GM12878 (cell line): Measurements from ENCODE around the gene SERHL2. TPM values are rescaled to one million over a fixed set of nuclear protein-coding genes. Genes with fewer than 3 reads are reported as not detected.

Experiments used
- ATAC-seq: fragments of 200-7000 bp; cut with Tn5 transposase; 3 replicates; pipeline ENCODE4 v1.9.1; 2020; ENCODE audit warnings: mild to moderate bottlenecking, moderate library complexity
- BruUV-seq: library from RNA; stranded (reverse); fragments of 400-500 nt; replicated peaks from 2 replicates; lab custom pipeline; 2021; lab: Mats Ljungman, UMichigan
- CTCF ChIA-PET: fragments of 300-600 bp; sonication (Branson Sonifier 250); formaldehyde crosslinking; extraction: SDS; loops from one replicate; lab custom pipeline; 2021; ENCODE audit warnings: inconsistent platforms; lab: Yijun Ruan, JAX
- POLR2A ChIA-PET: fragments of 350-600 bp; formaldehyde crosslinking; extraction: SDS; loops from one replicate; lab custom pipeline; 2021; ENCODE audit warnings: inconsistent platforms; lab: Charles Lee
- RAD21 ChIA-PET: fragments of 300-600 bp; sonication (Branson Sonifier 250); formaldehyde crosslinking; loops from one replicate; lab custom pipeline; 2023; ENCODE audit warnings: antibody characterized with exemption; ENCODE audit not compliant: unreplicated experiment; lab: Charles Lee
- SMC1A ChIA-PET: fragments of 300-600 bp; sonication (Branson Sonifier 250); formaldehyde crosslinking; loops from one replicate; lab custom pipeline; 2023; ENCODE audit not compliant: unreplicated experiment, uncharacterized antibody; lab: Charles Lee
- DNase-seq: peaks from one replicate; pipeline ENCODE4 v3.0.0-alpha.2; 2011; ENCODE audit warnings: low read depth, low spot score
- FAIRE-seq: peaks from 3 replicates; lab custom pipeline; 2011; peaks lifted over from hg19 to GRCh38; lab: Jason Lieb, UNC
- H2AFZ ChIP-seq: 2 replicates; pipeline ENCODE4 v1.6.0; 2011; ENCODE audit warnings: low read depth, low read length, control low read depth; ENCODE audit not compliant: control insufficient read depth
- H3K27ac ChIP-seq: 2 replicates; pipeline ENCODE4 v1.5.1; 2011; ENCODE audit warnings: control low read depth; ENCODE audit not compliant: control insufficient read depth, insufficient read depth
- H3K27me3 ChIP-seq, 2 experiments: replicated peaks in 1 of 2; 2 replicates each; pipeline versions ENCODE4 v1.6.0 to v1.6.1; 2011; ENCODE audit warnings: low read length in 1 of 2; ENCODE audit not compliant: control insufficient read depth in 2 of 2, insufficient read depth in 2 of 2
- H3K36me3 ChIP-seq, 2 experiments: 2 replicates each; pipeline ENCODE4 v1.5.1; 2011; ENCODE audit warnings: low read length in 1 of 2; ENCODE audit not compliant: control insufficient read depth in 2 of 2, insufficient read depth in 2 of 2
- H3K4me1 ChIP-seq: 2 replicates; pipeline ENCODE4 v1.6.1; 2011; ENCODE audit warnings: mild to moderate bottlenecking, low read length, moderate library complexity, mixed read lengths; ENCODE audit not compliant: control insufficient read depth, insufficient read depth
- H3K4me2 ChIP-seq: 2 replicates; pipeline ENCODE4 v1.6.0; 2011; ENCODE audit warnings: control low read depth; ENCODE audit not compliant: control insufficient read depth, insufficient read depth
- H3K4me3 ChIP-seq: fragments of 200-600 bp; sonication (generic); 2 replicates; pipeline ENCODE4 v1.5.1; 2016
- H3K79me2 ChIP-seq: 2 replicates; pipeline ENCODE4 v1.6.0; 2011; ENCODE audit warnings: low read length; ENCODE audit not compliant: control insufficient read depth, insufficient read depth
- H3K9ac ChIP-seq: 2 replicates; pipeline ENCODE4 v1.8.0; 2011; ENCODE audit warnings: low read length, control low read depth, mixed read lengths; ENCODE audit not compliant: control insufficient read depth, insufficient read depth
- H3K9me3 ChIP-seq: replicated peaks from 3 replicates; pipeline ENCODE4 v1.5.1; 2011; ENCODE audit warnings: mild to moderate bottlenecking, low read length; ENCODE audit not compliant: control insufficient read depth, insufficient read depth
- H4K20me1 ChIP-seq: 2 replicates; pipeline ENCODE4 v1.6.0; 2011; ENCODE audit not compliant: control insufficient read depth, insufficient read depth
- EZH2 ChIP-seq: IDR thresholded peaks from 2 replicates; pipeline ENCODE4 v1.6.1; 2012; ENCODE audit warnings: low read depth, mild to moderate bottlenecking, control low read depth, inconsistent platforms, low read length, borderline replicate concordance; ENCODE audit not compliant: control insufficient read depth
- IKZF2 ChIP-seq, 2 experiments: fragments of 450-650 bp; IDR thresholded peaks; 2 replicates each; pipeline ENCODE4 v1.6.1; 2017; ENCODE audit warnings: mild to moderate bottlenecking in 2 of 2, moderate library complexity in 2 of 2
- IRF4 ChIP-seq: IDR thresholded peaks from 2 replicates; pipeline ENCODE4 v1.6.1; 2011; ENCODE audit warnings: low read depth, low read length
- POLR2A ChIP-seq: IDR thresholded peaks from 2 replicates; pipeline ENCODE4 v1.6.1; 2011; ENCODE audit warnings: low read depth, mild to moderate bottlenecking, low read length
- SPI1 ChIP-seq: IDR thresholded peaks from 2 replicates; pipeline ENCODE4 v1.6.1; 2011; ENCODE audit warnings: low read depth, mild to moderate bottlenecking, low read length, moderate library complexity, borderline replicate concordance; ENCODE audit not compliant: insufficient read depth
- TCF12 ChIP-seq: IDR thresholded peaks from 2 replicates; pipeline ENCODE4 v1.6.1; 2011; ENCODE audit warnings: low read depth, mild to moderate bottlenecking, low read length
- ZNF217 ChIP-seq: fragments of 450-650 bp; IDR thresholded peaks from 2 replicates; pipeline ENCODE4 v1.6.1; 2017; ENCODE audit warnings: antibody characterized with exemption, mild to moderate bottlenecking
- WGBS: methylation state at CpG from one replicate; pipeline ENCODE4 v1.1.6; 2016; ENCODE audit warnings: low lambda C conversion rate; ENCODE audit not compliant: insufficient replicate concordance, insufficient coverage; ENCODE audit errors: missing lambda C conversion rate; 5-methylcytosine and 5-hydroxymethylcytosine counted together
- in situ Hi-C: fragments of 300-500 bp; cut with MboI; formaldehyde crosslinking; loops from 9 replicates; pipeline ENCODE4 v1.14.3; 2018; ENCODE audit warnings: mixed read lengths
- intact Hi-C: fragments of 100-400 bp; cut with micrococcal nuclease; formaldehyde crosslinking; loops from one replicate; pipeline ENCODE4 v1.14.2; 2022; ENCODE audit not compliant: unreplicated experiment
- polyA plus RNA-seq, 11 experiments: library from polyadenylated mRNA; depleted of rRNA in 4 of 11; unstranded in 6 of 11; stranded (reverse) in 5 of 11; fragments of >200 nt; fragmentation: Nextera tagmentation in 4 of 11; fragmentation: Illumina TruSeq in 1 of 11; extraction: Ambion mirVana in 4 of 11; extraction: Trizol in 1 of 11; gene quantifications; 1 replicate in 1 of 11; 2 replicates in 10 of 11; pipeline versions ENCODE4 v1.2.1 to v1.2.3, GENCODE V29; 2011 to 2016; ENCODE audit warnings: inconsistent platforms in 2 of 11, missing spikeins in 2 of 11, low read depth in 1 of 11
- total RNA-seq, 4 experiments: library from RNA; depleted of rRNA in 3 of 4; stranded (reverse); fragments of >200 nt in 3 of 4; fragmentation: Illumina TruSeq in 1 of 4; extraction: Trizol in 1 of 4; gene quantifications; 2 replicates each; pipeline versions ENCODE4 v1.2.1 to v1.2.3, GENCODE V29; 2013 to 2021
- TF ChIP-seq, protein P1 (sequence below): fragments of 450-650 bp; formaldehyde crosslinking; IDR thresholded peaks from 2 replicates; pipeline ENCODE4 v1.4.0; 2020; ENCODE audit warnings: mild to moderate bottlenecking, moderate library complexity
- TF ChIP-seq, protein P2 (sequence below): IDR thresholded peaks from 2 replicates; pipeline ENCODE4 v1.6.1; 2012; ENCODE audit warnings: improper control_type of control experiment, low read depth, low read length; ENCODE audit not compliant: insufficient replicate concordance

SERHL2 gene
- total and polyA plus RNA-seq, 10 of the 15 experiments (the other 5 are each of a cell fraction or from before 2014, with no cell fraction given), result 0.63 to 2.0 (median 1.2) TPM

DNA sequence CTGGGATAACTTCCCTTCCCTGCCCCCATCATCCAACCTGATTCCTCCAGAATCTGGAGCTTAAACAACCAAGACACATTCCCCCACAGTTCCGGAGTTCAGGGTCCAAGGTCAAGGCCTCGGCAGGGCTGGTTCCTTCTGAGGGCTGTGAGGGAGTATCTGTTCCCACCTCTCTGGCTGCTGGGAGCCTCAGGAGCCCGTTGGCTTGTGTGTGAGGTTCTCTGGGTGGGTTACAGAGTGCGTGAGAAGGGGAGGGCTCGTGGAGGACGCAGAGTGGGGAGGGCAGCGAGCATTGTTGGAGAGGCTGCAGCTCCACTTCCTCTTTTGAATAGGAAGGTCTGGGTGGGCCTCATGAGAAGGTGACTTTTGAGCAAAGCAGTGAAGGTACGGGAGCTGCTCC lies 8.5 kb downstream of the SERHL2 start:
- no peaks in the 10 kb centered on the region for H4K20me1 ChIP-seq
- ChIA-PET SMC1A (interaction anchor here (0.6 to 1.7 kb wide), 4 partner anchors 9 to 707 kb away, joined by 3 read pairs; partner anchors contain the start of gene SERHL2), RAD21 (interaction anchor here (0.6 kb wide), 1 partner anchor 17 kb away, joined by 3 read pairs; no protein-coding TSS in a partner anchor), CTCF (interaction anchor here (0.6 to 1.1 kb wide), 2 partner anchors 28 to 34 kb away, joined by 3 read pairs; no protein-coding TSS in a partner anchor), POLR2A (no interaction called here)
- peak overlapping the region; percentile 46 for H2AFZ ChIP-seq
- peak overlapping the region; percentile 1 for H3K27ac ChIP-seq
- ATAC-seq (peak; percentile 73), FAIRE-seq (no peak), DNase-seq (no peak)
- H3K9me3 ChIP-seq, result no peaks in the 10 kb centered on the region
- H3K4me3 ChIP-seq, result no peak overlapping the region
- H3K36me3 ChIP-seq, result no peaks in the 10 kb centered on the region
- WGBS, result 51% methylated on average over 8 of the region's 8 CpGs
- peaks cover 12% of the 10 kb centered on the region for H3K4me1 ChIP-seq
- peak overlapping the region; percentile 4; the same call in 1 of the 2 replicates for H3K4me2 ChIP-seq
- H3K9ac ChIP-seq, result peak overlapping the region; percentile 4; the same call in 1 of the 2 replicates
- intact Hi-C loops (no loop called here), in situ Hi-C loops (no loop called here)
- no peaks in the 10 kb centered on the region for H3K79me2 ChIP-seq
- BruUV-seq, result no TSS peak
- no peaks in the 10 kb centered on the region for H3K27me3 ChIP-seq
- TF ChIP-seq, protein P1, sequence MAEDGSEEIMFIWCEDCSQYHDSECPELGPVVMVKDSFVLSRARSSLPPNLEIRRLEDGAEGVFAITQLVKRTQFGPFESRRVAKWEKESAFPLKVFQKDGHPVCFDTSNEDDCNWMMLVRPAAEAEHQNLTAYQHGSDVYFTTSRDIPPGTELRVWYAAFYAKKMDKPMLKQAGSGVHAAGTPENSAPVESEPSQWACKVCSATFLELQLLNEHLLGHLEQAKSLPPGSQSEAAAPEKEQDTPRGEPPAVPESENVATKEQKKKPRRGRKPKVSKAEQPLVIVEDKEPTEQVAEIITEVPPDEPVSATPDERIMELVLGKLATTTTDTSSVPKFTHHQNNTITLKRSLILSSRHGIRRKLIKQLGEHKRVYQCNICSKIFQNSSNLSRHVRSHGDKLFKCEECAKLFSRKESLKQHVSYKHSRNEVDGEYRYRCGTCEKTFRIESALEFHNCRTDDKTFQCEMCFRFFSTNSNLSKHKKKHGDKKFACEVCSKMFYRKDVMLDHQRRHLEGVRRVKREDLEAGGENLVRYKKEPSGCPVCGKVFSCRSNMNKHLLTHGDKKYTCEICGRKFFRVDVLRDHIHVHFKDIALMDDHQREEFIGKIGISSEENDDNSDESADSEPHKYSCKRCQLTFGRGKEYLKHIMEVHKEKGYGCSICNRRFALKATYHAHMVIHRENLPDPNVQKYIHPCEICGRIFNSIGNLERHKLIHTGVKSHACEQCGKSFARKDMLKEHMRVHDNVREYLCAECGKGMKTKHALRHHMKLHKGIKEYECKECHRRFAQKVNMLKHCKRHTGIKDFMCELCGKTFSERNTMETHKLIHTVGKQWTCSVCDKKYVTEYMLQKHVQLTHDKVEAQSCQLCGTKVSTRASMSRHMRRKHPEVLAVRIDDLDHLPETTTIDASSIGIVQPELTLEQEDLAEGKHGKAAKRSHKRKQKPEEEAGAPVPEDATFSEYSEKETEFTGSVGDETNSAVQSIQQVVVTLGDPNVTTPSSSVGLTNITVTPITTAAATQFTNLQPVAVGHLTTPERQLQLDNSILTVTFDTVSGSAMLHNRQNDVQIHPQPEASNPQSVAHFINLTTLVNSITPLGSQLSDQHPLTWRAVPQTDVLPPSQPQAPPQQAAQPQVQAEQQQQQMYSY, result no peak
- peak; percentile 40; the same call in 1 of the 2 replicates for TF ChIP-seq POLR2A
- no peak for TF ChIP-seq TCF12
- TF ChIP-seq ZNF217, result no peak
- TF ChIP-seq SPI1, result peak; percentile 97
- TF ChIP-seq, protein P2, sequence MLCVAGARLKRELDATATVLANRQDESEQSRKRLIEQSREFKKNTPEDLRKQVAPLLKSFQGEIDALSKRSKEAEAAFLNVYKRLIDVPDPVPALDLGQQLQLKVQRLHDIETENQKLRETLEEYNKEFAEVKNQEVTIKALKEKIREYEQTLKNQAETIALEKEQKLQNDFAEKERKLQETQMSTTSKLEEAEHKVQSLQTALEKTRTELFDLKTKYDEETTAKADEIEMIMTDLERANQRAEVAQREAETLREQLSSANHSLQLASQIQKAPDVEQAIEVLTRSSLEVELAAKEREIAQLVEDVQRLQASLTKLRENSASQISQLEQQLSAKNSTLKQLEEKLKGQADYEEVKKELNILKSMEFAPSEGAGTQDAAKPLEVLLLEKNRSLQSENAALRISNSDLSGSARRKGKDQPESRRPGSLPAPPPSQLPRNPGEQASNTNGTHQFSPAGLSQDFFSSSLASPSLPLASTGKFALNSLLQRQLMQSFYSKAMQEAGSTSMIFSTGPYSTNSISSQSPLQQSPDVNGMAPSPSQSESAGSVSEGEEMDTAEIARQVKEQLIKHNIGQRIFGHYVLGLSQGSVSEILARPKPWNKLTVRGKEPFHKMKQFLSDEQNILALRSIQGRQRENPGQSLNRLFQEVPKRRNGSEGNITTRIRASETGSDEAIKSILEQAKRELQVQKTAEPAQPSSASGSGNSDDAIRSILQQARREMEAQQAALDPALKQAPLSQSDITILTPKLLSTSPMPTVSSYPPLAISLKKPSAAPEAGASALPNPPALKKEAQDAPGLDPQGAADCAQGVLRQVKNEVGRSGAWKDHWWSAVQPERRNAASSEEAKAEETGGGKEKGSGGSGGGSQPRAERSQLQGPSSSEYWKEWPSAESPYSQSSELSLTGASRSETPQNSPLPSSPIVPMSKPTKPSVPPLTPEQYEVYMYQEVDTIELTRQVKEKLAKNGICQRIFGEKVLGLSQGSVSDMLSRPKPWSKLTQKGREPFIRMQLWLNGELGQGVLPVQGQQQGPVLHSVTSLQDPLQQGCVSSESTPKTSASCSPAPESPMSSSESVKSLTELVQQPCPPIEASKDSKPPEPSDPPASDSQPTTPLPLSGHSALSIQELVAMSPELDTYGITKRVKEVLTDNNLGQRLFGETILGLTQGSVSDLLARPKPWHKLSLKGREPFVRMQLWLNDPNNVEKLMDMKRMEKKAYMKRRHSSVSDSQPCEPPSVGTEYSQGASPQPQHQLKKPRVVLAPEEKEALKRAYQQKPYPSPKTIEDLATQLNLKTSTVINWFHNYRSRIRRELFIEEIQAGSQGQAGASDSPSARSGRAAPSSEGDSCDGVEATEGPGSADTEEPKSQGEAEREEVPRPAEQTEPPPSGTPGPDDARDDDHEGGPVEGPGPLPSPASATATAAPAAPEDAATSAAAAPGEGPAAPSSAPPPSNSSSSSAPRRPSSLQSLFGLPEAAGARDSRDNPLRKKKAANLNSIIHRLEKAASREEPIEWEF, result no peak
- TF ChIP-seq EZH2, result no peak
- 0 out of 4 replicates have a peak, but pooled peaks of 1 of the 2 experiments have one; percentile 12 for TF ChIP-seq IKZF2 (IDR thresholded peaks at IDR 0.05)
- no peak for TF ChIP-seq IRF4
